ENCODE data around the gene ITPR1. TPM values are rescaled to one million over a fixed set of nuclear protein-coding genes. Genes with fewer than 3 reads are reported as not detected.

Gene ITPR1
- polyA plus RNA-seq, 2 of the 4 experiments (the other 2 are of a cell fraction), result 2.8 to 9.6 TPM

DNA sequence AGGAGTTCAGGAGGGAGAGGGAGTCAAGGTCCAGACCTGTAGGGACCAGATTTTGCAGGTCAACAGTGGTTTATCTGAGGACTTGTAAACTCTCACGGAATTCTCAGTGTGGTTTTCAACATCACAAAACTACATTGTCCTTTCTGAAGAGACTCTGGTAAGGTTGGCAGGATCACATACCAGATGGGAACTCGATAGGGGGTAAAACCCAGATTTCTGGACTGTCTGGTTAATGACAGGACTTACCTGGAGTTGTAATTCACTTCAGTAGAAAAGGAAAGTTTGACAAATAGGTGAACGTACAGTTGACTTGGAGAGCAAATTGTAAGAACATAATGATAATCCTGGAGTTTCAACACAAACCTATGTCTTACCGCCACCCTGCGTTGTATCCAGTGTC lies 5.3 kb downstream of the ITPR1 start:
- ChIA-PET POLR2A (no interaction called here), CTCF (no interaction called here)
- H3K4me1 ChIP-seq, result peaks cover 5% of the 10 kb centered on the region; the same call in 1 of the 3 replicates
- H3K27ac ChIP-seq, result no peak overlapping the region
- H3K9me3 ChIP-seq, result no peaks in the 10 kb centered on the region
- FAIRE-seq (no peak), ATAC-seq (no peak), DNase-seq (ENCODE audit: low read depth in 1 of 2, low spot score in 1 of 2) (no peak)
- no peak overlapping the region for H3K4me3 ChIP-seq
- TF ChIP-seq TFCP2L1 (CRISPR knock-in tag; IDR thresholded peaks at IDR 0.05) (no peak), CHD2 (IDR thresholded peaks at IDR 0.05; ENCODE audit: low read length, partially characterized antibody) (no peak), NFE2L2 (conservative IDR thresholded peaks at IDR 0.05; ENCODE audit: low read length) (no peak), HEYL (CRISPR knock-in tag; IDR thresholded peaks at IDR 0.05) (no peak), HOXA7 (CRISPR knock-in tag; IDR thresholded peaks at IDR 0.05) (no peak), MAFK (IDR thresholded peaks at IDR 0.05; ENCODE audit: partially characterized antibody) (no peak), ZC3H11A (IDR thresholded peaks at IDR 0.05) (no peak), EHMT2 (IDR thresholded peaks at IDR 0.05; ENCODE audit: low read depth) (no peak), ZNF302 (CRISPR knock-in tag; IDR thresholded peaks at IDR 0.05) (no peak), CTCF (IDR thresholded peaks at IDR 0.05) (no peak), CBX2 (IDR thresholded peaks at IDR 0.05; ENCODE audit: borderline replicate concordance, low read depth) (no peak), CHD4 (IDR thresholded peaks at IDR 0.05; ENCODE audit: borderline replicate concordance) (no peak), NR3C1 (IDR thresholded peaks at IDR 0.05) (no peak), MYC (IDR thresholded peaks at IDR 0.05; ENCODE audit: borderline replicate concordance, low read length) (no peak), NPAS2 (CRISPR knock-in tag; IDR thresholded peaks at IDR 0.05; ENCODE audit: borderline replicate concordance) (no peak)
- TF ChIP-seq, protein P1, sequence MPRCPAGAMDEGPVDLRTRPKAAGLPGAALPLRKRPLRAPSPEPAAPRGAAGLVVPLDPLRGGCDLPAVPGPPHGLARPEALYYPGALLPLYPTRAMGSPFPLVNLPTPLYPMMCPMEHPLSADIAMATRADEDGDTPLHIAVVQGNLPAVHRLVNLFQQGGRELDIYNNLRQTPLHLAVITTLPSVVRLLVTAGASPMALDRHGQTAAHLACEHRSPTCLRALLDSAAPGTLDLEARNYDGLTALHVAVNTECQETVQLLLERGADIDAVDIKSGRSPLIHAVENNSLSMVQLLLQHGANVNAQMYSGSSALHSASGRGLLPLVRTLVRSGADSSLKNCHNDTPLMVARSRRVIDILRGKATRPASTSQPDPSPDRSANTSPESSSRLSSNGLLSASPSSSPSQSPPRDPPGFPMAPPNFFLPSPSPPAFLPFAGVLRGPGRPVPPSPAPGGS (IDR thresholded peaks at IDR 0.05), result no peak
- TF ChIP-seq, protein P2, sequence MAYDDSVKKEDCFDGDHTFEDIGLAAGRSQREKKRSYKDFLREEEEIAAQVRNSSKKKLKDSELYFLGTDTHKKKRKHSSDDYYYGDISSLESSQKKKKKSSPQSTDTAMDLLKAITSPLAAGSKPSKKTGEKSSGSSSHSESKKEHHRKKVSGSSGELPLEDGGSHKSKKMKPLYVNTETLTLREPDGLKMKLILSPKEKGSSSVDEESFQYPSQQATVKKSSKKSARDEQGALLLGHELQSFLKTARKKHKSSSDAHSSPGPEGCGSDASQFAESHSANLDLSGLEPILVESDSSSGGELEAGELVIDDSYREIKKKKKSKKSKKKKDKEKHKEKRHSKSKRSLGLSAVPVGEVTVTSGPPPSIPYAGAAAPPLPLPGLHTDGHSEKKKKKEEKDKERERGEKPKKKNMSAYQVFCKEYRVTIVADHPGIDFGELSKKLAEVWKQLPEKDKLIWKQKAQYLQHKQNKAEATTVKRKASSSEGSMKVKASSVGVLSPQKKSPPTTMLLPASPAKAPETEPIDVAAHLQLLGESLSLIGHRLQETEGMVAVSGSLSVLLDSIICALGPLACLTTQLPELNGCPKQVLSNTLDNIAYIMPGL (CRISPR knock-in tag; IDR thresholded peaks at IDR 0.05; ENCODE audit: borderline replicate concordance), result no peak
- no peak overlapping the region for H3K4me2 ChIP-seq
- 65% methylated on average over 5 of the region's 5 CpGs for WGBS (ENCODE audit: missing lambda C conversion rate)

DNA sequence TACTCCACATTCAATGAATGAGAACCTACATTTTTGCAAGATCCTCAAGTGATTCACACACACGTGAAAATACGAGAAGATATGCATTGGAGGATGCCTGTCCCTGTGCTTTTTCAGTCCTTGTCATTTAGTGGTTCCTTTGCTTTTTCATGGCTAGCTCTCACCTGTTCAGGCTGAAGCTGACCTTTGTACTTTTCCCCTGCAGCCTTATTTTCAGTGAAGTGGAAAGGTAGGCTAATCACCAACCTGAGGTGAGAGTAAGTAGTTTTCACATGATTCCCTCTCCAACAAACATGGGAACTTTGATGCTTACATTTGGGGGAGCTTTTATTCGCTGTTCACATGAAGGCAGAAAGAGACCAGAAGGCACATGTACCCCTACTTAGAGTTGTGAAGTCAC lies 8.3 kb downstream of the ITPR1 start:
- TF ChIP-seq TP53 (CRISPR knock-in tag; IDR thresholded peaks at IDR 0.05) (no peak), CTCF (IDR thresholded peaks at IDR 0.05) (no peak), BHLHE40 (IDR thresholded peaks at IDR 0.05; ENCODE audit: low read depth, low read length) (no peak), MAX (IDR thresholded peaks at IDR 0.05) (no peak), RFX5 (IDR thresholded peaks at IDR 0.05) (no peak), FOSL2 (IDR thresholded peaks at IDR 0.05) (no peak), FOSL2 (CRISPR knock-in tag; IDR thresholded peaks at IDR 0.05) (no peak), ZNF302 (CRISPR knock-in tag; IDR thresholded peaks at IDR 0.05) (no peak), GATA3 (IDR thresholded peaks at IDR 0.05; ENCODE audit: borderline replicate concordance) (no peak), KDM5A (IDR thresholded peaks at IDR 0.05) (no peak), SREBF2 (IDR thresholded peaks at IDR 0.05) (no peak), KDM1A (IDR thresholded peaks at IDR 0.05; ENCODE audit: low read depth) (no peak), HOXA7 (CRISPR knock-in tag; IDR thresholded peaks at IDR 0.05) (no peak), ESRRA (IDR thresholded peaks at IDR 0.05; ENCODE audit: borderline replicate concordance, low read length) (no peak)
- TF ChIP-seq, protein P3, sequence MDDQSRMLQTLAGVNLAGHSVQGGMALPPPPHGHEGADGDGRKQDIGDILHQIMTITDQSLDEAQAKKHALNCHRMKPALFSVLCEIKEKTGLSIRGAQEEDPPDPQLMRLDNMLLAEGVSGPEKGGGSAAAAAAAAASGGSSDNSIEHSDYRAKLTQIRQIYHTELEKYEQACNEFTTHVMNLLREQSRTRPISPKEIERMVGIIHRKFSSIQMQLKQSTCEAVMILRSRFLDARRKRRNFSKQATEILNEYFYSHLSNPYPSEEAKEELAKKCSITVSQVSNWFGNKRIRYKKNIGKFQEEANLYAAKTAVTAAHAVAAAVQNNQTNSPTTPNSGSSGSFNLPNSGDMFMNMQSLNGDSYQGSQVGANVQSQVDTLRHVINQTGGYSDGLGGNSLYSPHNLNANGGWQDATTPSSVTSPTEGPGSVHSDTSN (IDR thresholded peaks at IDR 0.05), result no peak
- H3K4me1 ChIP-seq, result no peaks in the 10 kb centered on the region
- no peaks in the 10 kb centered on the region for H3K9me3 ChIP-seq
- POLR2A ChIA-PET, result interaction anchor here (2.0 kb wide), 1 partner anchor 9 kb away, joined by 10 read pairs; the partner anchor contains the start of gene ITPR1
- CTCF ChIA-PET, result interaction anchor here (0.7 to 1.1 kb wide), 2 partner anchors 11 to 13 kb away, joined by 3 read pairs; no protein-coding TSS in a partner anchor
- ATAC-seq (no peak), FAIRE-seq (no peak), DNase-seq (ENCODE audit: low read depth in 1 of 2, low spot score in 1 of 2) (no peak)
- H3K4me2 ChIP-seq, result no peak overlapping the region
- no peak overlapping the region for H3K27ac ChIP-seq
- whole genome bisulfite sequencing (ENCODE audit: missing lambda C conversion rate), result 93% methylated on average over 3 of the region's 3 CpGs
- H3K4me3 ChIP-seq, result no peak overlapping the region
